HepG2 (cell line): ENCODE measurements around the gene DCLK1. TPM values are rescaled to one million over a fixed set of nuclear protein-coding genes. Genes with fewer than 3 reads are reported as not detected.

Experiments used
- ATAC-seq: fragments of 200-7000 bp; cut with Tn5 transposase; 3 replicates; pipeline ENCODE4 v1.9.1; 2020; ENCODE audit warnings: mild to moderate bottlenecking, moderate library complexity
- BruUV-seq: library from RNA; stranded (reverse); fragments of 400-500 nt; replicated peaks from 2 replicates; lab custom pipeline; 2021; lab: Mats Ljungman, UMichigan
- CTCF ChIA-PET: fragments of 300-600 bp; formaldehyde crosslinking; extraction: SDS; loops from one replicate; lab custom pipeline; 2021; ENCODE audit warnings: low total read pairs, inconsistent platforms, low intra/inter-chr PET ratio; lab: Yijun Ruan, JAX
- POLR2A ChIA-PET: fragments of 350-600 bp; sonication (Branson Sonifier 250); formaldehyde crosslinking; loops from one replicate; lab custom pipeline; 2020; ENCODE audit warnings: antibody characterized with exemption, inconsistent platforms; lab: Yijun Ruan, JAX
- DNase-seq: peaks from one replicate; pipeline ENCODE4 v3.0.0-alpha.2; 2015; ENCODE audit warnings: low spot score
- FAIRE-seq: peaks from 3 replicates; lab custom pipeline; 2011; peaks lifted over from hg19 to GRCh38; lab: Jason Lieb, UNC
- H2AFZ ChIP-seq: one replicate; pipeline ENCODE4 v1.6.1; 2011; ENCODE audit warnings: low read length, inconsistent platforms
- H3K27ac ChIP-seq: fragments of 300-600 bp; 3 replicates; pipeline ENCODE4 v1.8.0; 2011; ENCODE audit warnings: mixed run types, mild to moderate bottlenecking, mixed read lengths, low read length, inconsistent platforms; ENCODE audit not compliant: insufficient read depth; ENCODE audit errors: extremely low read length
- H3K27me3 ChIP-seq, 2 experiments: fragments of 200-600 bp in 1 of 2; 2 replicates in 1 of 2; 3 replicates in 1 of 2; pipeline versions ENCODE4 v1.6.0 to v1.8.0; 2011; ENCODE audit warnings: low read length in 2 of 2, mild to moderate bottlenecking in 2 of 2, moderate library complexity in 2 of 2, inconsistent platforms in 1 of 2; ENCODE audit not compliant: insufficient read depth in 2 of 2, control insufficient read depth in 1 of 2
- H3K36me3 ChIP-seq, 2 experiments: fragments of 200-600 bp in 1 of 2; replicated peaks in 1 of 2; 2 replicates in 1 of 2; 3 replicates in 1 of 2; pipeline versions ENCODE4 v1.5.1 to v1.8.0; 2011; ENCODE audit warnings: low read length in 2 of 2, inconsistent platforms in 1 of 2; ENCODE audit not compliant: insufficient read depth in 2 of 2, control insufficient read depth in 1 of 2
- H3K4me1 ChIP-seq: 2 replicates; pipeline ENCODE4 v1.5.1; 2012; ENCODE audit warnings: low read length, inconsistent platforms; ENCODE audit not compliant: insufficient read depth
- H3K4me2 ChIP-seq: 2 replicates; pipeline ENCODE4 v1.6.0; 2011; ENCODE audit warnings: low read depth, low read length, inconsistent platforms
- H3K4me3 ChIP-seq, 3 experiments: fragments of 200-600 bp in 1 of 3; sonication (generic), shearing (Covaris generic) in 1 of 3; replicated peaks in 1 of 3; 2 replicates each; pipeline ENCODE4 v1.5.1; 2011 to 2016; ENCODE audit warnings: low read length in 3 of 3, inconsistent platforms in 2 of 3, low read depth in 2 of 3, mild to moderate bottlenecking in 2 of 3, control low read depth in 1 of 3, mixed read lengths in 1 of 3; ENCODE audit not compliant: insufficient read depth in 1 of 3
- H3K79me2 ChIP-seq: one replicate; pipeline ENCODE4 v1.6.1; 2011; ENCODE audit warnings: low read length, inconsistent platforms; ENCODE audit not compliant: insufficient read depth
- H3K9ac ChIP-seq: 2 replicates; pipeline ENCODE4 v1.6.0; 2011; ENCODE audit warnings: mild to moderate bottlenecking, low read depth, low read length, inconsistent platforms; ENCODE audit not compliant: insufficient read depth
- H3K9me3 ChIP-seq: 2 replicates; pipeline ENCODE4 v1.5.1; 2012; ENCODE audit warnings: mild to moderate bottlenecking, low read length
- H4K20me1 ChIP-seq: 2 replicates; pipeline ENCODE4 v1.6.0; 2011; ENCODE audit warnings: inconsistent platforms, mild to moderate bottlenecking, low read length, moderate library complexity; ENCODE audit not compliant: insufficient read depth
- ADNP ChIP-seq: sonication (generic); formaldehyde crosslinking; IDR thresholded peaks from 2 replicates; pipeline ENCODE4 v1.4.0; 2020; ENCODE audit warnings: missing genetic modification reagents
- MTF1 ChIP-seq: sonication (generic); formaldehyde crosslinking; IDR thresholded peaks from 2 replicates; pipeline ENCODE4 v1.5.0; 2020; ENCODE audit warnings: missing genetic modification reagents
- PHF21A ChIP-seq: sonication (generic); formaldehyde crosslinking; IDR thresholded peaks from 2 replicates; pipeline ENCODE4 v1.5.0; 2020; ENCODE audit warnings: mild to moderate bottlenecking, missing genetic modification reagents
- RBM39 ChIP-seq: fragments of 200-400 bp; formaldehyde crosslinking; IDR thresholded peaks from one replicate; pipeline ENCODE4 v1.6.1; 2018; ENCODE audit warnings: antibody characterized with exemption, mild to moderate bottlenecking, low read depth, low read length; ENCODE audit not compliant: poor library complexity, severe bottlenecking
- SIN3B ChIP-seq: fragments of 150-350 bp; IDR thresholded peaks from 2 replicates; pipeline ENCODE4 v1.6.1; 2014; ENCODE audit warnings: low read length
- TFAP4 ChIP-seq: sonication (generic); IDR thresholded peaks from 2 replicates; pipeline ENCODE4 v1.6.1; 2016; ENCODE audit warnings: low read depth, borderline replicate concordance
- ZNF329 ChIP-seq: sonication (generic); formaldehyde crosslinking; IDR thresholded peaks from 2 replicates; pipeline ENCODE4 v1.9.0; 2021; ENCODE audit warnings: low read depth, mild to moderate bottlenecking, missing genetic modification reagents
- ZNF33B ChIP-seq: sonication (generic); formaldehyde crosslinking; IDR thresholded peaks from 2 replicates; pipeline ENCODE4 v1.5.1; 2020; ENCODE audit warnings: mild to moderate bottlenecking, missing genetic modification reagents
- ZNF382 ChIP-seq: sonication (generic); formaldehyde crosslinking; IDR thresholded peaks from 2 replicates; pipeline ENCODE4 v1.5.0; 2020; ENCODE audit warnings: missing genetic modification reagents, mild to moderate bottlenecking, borderline replicate concordance
- WGBS: methylation state at CpG from one replicate; pipeline ENCODE4 v1.1.6; 2017; ENCODE audit warnings: low lambda C conversion rate; 5-methylcytosine and 5-hydroxymethylcytosine counted together
- in situ Hi-C: cut with HindIII; loops from 2 replicates; pipeline ENCODE4 v1.10.0; 2017; ENCODE audit warnings: low pct_unique_long_range_greater_than_20kb; ENCODE audit not compliant: extremely low pct_ligation_motif_present
- intact Hi-C: fragments of 100-400 bp; cut with micrococcal nuclease; formaldehyde crosslinking; loops from one replicate; pipeline ENCODE4 v1.10.0; 2022; ENCODE audit not compliant: unreplicated experiment
- polyA plus RNA-seq, 8 experiments: library from polyadenylated mRNA; depleted of rRNA in 3 of 8; stranded (reverse) in 7 of 8; unstranded in 1 of 8; fragments of >200 nt; fragmentation: Illumina TruSeq in 4 of 8; extraction: Trizol in 4 of 8; gene quantifications; 2 replicates each; pipeline versions ENCODE4 v1.2.1 to v1.2.3, GENCODE V29; 2011 to 2016; ENCODE audit warnings: low read depth in 4 of 8, missing spikeins in 1 of 8, mixed read lengths in 1 of 8; ENCODE audit not compliant: insufficient read depth in 1 of 8
- total RNA-seq, 5 experiments: library from RNA; depleted of rRNA; stranded (reverse); fragments of >200 nt; fragmentation: Illumina TruSeq; extraction: Trizol; gene quantifications; 2 replicates each; pipeline ENCODE4 v1.2.3, GENCODE V29; 2016; ENCODE audit warnings: low read depth in 1 of 5
- TF ChIP-seq, protein P1 (sequence below): sonication (generic); formaldehyde crosslinking; IDR thresholded peaks from 2 replicates; pipeline ENCODE4 v1.4.0; 2020; ENCODE audit warnings: missing genetic modification reagents

The DCLK1 gene
- total and polyA plus RNA-seq, 2 of the 13 experiments (the other 11 are each of a cell fraction or from before 2014, with no cell fraction given) = not detected

- BruUV-seq = no TSS peak
- WGBS = 31% methylated on average over 2 of the region's 2 CpGs
- DNase-seq = no peak
- Histone ChIP-seq H3K4me1 (no peaks in the 10 kb centered on the region), H3K4me2 (no peak overlapping the region), H3K4me3 (no peak overlapping the region), H3K9me3 (no peaks in the 10 kb centered on the region), H3K27ac (no peak overlapping the region), H3K27me3 (peaks cover 0 to 3% of the 10 kb centered on the region in 2 experiments; a peak in 1 of 5 replicates), H4K20me1 (no peaks in the 10 kb centered on the region), H2AFZ (no peak overlapping the region), H3K36me3 (no peaks in the 10 kb centered on the region), H3K79me2 (no peaks in the 10 kb centered on the region), H3K9ac (no peak overlapping the region)
- TF ChIP-seq PHF21A (CRISPR knock-in tag) = no peak
- TF ChIP-seq MTF1 (CRISPR knock-in tag) = no peak
- no peak for TF ChIP-seq ZNF382 (CRISPR knock-in tag)
- TF ChIP-seq ZNF329 (CRISPR knock-in tag) = no peak
- TF ChIP-seq SIN3B = no peak
- TF ChIP-seq, protein P1, sequence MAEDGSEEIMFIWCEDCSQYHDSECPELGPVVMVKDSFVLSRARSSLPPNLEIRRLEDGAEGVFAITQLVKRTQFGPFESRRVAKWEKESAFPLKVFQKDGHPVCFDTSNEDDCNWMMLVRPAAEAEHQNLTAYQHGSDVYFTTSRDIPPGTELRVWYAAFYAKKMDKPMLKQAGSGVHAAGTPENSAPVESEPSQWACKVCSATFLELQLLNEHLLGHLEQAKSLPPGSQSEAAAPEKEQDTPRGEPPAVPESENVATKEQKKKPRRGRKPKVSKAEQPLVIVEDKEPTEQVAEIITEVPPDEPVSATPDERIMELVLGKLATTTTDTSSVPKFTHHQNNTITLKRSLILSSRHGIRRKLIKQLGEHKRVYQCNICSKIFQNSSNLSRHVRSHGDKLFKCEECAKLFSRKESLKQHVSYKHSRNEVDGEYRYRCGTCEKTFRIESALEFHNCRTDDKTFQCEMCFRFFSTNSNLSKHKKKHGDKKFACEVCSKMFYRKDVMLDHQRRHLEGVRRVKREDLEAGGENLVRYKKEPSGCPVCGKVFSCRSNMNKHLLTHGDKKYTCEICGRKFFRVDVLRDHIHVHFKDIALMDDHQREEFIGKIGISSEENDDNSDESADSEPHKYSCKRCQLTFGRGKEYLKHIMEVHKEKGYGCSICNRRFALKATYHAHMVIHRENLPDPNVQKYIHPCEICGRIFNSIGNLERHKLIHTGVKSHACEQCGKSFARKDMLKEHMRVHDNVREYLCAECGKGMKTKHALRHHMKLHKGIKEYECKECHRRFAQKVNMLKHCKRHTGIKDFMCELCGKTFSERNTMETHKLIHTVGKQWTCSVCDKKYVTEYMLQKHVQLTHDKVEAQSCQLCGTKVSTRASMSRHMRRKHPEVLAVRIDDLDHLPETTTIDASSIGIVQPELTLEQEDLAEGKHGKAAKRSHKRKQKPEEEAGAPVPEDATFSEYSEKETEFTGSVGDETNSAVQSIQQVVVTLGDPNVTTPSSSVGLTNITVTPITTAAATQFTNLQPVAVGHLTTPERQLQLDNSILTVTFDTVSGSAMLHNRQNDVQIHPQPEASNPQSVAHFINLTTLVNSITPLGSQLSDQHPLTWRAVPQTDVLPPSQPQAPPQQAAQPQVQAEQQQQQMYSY = no peak
- TF ChIP-seq TFAP4 = no peak
- no peak for TF ChIP-seq ADNP
- no peak for TF ChIP-seq ZNF33B (CRISPR knock-in tag)
- no peak for TF ChIP-seq RBM39
- ATAC-seq = no peak
- ChIA-PET POLR2A (no interaction called here), CTCF (no interaction called here)
- intact Hi-C loops (no loop called here), in situ Hi-C loops (loop anchor here (25.0 kb wide), 1 partner anchor 742 kb away; no protein-coding TSS in a partner anchor)
- FAIRE-seq = no peak
Observed at GRCh38 chr13:35995136-35995535, 136.0 kb downstream of the DCLK1 start.
